HG02571 (cell line): ENCODE results near the gene KLRK1.
"Not testable (repeated sequence)": the region's sequence is repeated elsewhere in the genome, so short reads cannot be mapped to it uniquely, and the experiment has no call there.

Experiments
- ATAC-seq: cut with Tn5 transposase; IDR thresholded peaks from one replicate; pipeline ENCODE4 v1.9.1; 2021; ENCODE audit warnings: mild to moderate bottlenecking, moderate library complexity; ENCODE audit not compliant: unreplicated experiment

Gene KLRK1

GRCh38 chr12:10389904-10390303, at the start of gene KLRK1:
TSS of gene KLRK1 (minus strand) at chr12:10390041. CDS start at chr12:10388810, 1,231 bp downstream.
- ATAC-seq = no peak

DNA sequence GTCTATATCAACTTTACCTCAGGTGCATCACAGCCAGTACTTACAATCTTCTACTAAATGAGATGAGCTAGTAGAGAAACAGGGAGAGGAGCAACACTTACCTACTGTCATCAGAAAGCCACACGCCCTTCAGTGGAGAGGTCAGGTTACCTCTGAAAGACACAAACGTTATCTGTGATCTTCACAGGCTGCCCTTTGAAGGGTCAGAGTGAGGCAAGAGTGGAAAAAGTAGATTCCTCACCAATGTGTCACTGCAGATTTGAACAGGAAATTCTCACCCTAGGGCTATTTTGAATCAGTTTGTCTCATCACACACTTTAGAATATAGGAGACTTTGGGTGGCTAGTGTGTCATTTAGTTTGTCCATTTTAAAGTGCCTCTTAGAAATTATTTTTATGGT, 47.8 kb upstream of the KLRK1 start:
- not testable (repeated sequence) for ATAC-seq

GRCh38 chr12:10435816-10436215, 46.0 kb upstream of the KLRK1 start, which contains the start of gene KLRC2:
TSS of gene KLRC2 (minus strand) at chr12:10436010. CDS start at chr12:10435986, 24 bp downstream.
- not testable (repeated sequence) for ATAC-seq

DNA sequence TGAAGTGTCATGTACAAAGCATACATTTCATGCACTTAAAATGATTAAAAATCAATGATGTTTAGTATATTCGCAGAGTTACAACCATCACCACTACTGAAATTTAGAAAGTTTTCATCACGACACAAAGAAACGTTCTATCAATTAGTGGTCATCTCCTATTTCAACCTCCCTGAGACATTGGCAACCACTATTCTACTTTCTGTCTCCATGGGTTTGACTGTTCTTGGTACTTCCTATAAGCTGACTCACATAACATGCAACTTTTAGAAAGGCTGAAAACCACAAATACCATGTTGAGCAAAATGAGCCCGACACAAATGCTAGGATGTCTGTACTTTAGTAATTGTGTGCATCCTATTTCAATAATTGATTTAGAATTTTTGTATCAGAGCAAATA, 40.8 kb upstream of the KLRK1 start:
- not testable (repeated sequence) for ATAC-seq

- ATAC-seq = not testable (repeated sequence)
Observed at GRCh38 chr12:10425938-10426337, 36.1 kb upstream of the KLRK1 start.

- ATAC-seq = not testable (repeated sequence)
Observed at GRCh38 chr12:10424260-10424899, 34.5 kb upstream of the KLRK1 start.

- ATAC-seq = not testable (repeated sequence)
Observed at GRCh38 chr12:10422159-10422558, 32.3 kb upstream of the KLRK1 start.

- ATAC-seq = not testable (repeated sequence)
Observed at GRCh38 chr12:10420334-10420733, 30.5 kb upstream of the KLRK1 start, which contains the start of gene KLRC3. TSS of gene KLRC3 (minus strand) at chr12:10420595. CDS start at chr12:10420550, 45 bp downstream.

DNA sequence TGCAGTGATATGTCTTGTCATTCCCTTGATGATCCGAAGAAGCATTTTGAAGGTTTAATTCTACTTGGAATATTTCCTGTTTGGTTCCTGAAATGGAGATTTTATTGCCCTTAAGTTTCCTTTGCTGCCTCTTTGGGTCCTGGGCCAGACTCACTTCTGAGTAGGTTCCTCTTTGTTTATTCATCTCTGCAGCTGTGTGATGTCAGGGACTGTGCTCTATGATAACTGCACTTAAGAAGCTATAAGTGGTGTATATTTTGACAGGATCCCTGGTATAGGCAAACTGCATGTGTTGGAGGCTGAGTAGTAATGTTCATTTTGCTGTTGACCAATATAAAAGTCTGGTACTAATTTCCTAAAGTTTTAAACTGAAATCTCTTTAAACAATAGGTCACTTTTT, 19.6 kb upstream of the KLRK1 start, which contains the start of gene KLRC4:
Gene KLRC4 (minus strand): TSS at position 366 of the 400 bp plus-strand sequence. CDS start 182 bp downstream, at position 184.
- ATAC-seq = no peak

- ATAC-seq = no peak
Observed at GRCh38 chr12:10408842-10409241, 19.0 kb upstream of the KLRK1 start.

DNA sequence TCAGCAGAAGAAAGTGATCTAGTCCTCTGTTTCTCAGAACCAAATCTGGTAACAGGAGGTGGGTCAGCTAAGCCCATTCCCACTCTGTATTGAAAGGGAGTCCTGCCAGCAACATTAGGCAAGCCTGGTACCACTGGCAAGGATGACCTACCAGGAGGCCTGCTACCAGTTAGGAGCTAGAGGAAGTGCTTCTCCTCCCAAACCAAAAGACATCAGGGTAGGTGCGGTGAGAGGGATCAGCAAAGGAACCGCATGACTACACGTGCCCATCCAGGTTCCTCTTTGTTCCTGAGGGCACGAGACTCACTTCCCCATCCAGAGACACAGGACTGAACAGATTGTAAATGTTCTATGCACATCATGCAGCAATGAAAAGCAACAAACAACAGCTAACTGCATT, 16.9 kb upstream of the KLRK1 start:
- no peak for ATAC-seq

DNA sequence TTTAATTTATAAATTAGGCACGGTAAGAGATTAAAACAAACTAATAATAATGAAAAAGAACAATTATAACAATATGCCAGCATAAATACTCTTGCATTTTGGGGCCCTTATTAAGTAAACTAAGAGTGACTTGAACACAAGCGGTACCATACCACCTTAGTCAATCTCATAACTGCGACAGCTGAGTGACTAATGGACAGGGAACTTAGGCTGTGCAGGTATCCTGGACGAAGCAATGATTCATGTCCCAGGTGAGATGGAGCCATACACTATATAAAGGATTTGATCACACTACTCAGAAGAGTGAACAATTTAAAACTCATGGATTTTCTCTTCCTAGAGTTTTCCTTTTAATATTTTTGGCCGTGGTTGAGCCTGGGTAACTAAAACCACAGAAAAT, 15.5 kb upstream of the KLRK1 start:
- ATAC-seq = no peak

DNA sequence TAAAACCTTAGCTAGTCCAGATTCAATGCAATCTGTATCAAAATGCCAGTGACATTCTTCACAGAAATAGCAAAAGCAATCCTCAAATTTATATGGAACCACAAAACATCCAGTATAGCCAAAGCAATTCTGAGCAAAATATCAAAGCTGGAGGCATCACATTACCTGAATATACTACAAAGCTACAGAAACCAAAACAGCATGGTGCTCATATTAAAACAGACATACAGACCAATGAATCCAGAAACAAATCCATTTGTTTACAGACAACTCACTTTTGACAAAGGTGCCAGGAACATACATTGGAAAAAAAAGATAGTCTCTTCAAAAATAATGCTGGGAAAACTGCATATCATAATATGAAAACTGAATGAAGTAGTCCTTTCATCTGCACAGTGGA, 15.0 kb upstream of the KLRK1 start:
- ATAC-seq = no peak

GRCh38 chr12:10400829-10401228, 11.0 kb upstream of the KLRK1 start:
- no peak for ATAC-seq

DNA sequence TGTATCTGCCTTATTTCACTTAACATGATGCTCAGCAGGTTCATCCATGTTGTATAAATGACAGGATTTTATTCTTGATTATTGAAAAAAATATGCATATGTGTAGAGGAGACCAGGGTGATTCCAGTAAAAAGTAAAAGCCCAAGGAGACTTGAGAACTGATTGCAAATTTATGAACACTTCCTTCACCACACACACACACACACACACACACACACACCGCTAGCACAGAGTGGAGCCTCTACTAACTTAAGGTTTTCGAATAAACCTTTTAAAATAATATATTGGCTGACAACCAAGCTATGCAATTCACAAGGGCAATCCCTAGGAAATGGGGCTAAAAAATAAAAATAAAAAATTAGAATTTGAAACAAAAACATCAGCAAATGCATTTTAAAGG, 8.3 kb upstream of the KLRK1 start:
- ATAC-seq = no peak

DNA sequence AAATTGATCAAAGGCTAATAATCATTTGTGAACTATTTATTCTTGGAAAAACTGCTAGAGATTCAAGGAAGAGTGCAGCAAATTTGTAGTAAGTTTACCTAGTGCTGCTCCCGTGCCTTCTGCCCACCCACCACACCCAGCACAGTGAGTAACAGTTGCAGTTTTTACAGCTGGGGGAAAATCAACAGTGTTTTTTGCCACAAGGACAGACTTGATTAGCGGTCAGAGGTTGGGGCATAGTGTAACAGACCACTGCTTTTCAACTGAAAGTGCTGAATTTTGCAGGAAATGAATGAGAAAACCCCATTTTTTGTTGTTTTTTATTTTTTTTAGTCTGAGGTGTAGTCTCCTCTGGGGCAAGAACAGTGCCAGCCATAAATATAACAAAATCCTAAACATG, 7.5 kb upstream of the KLRK1 start:
- no peak for ATAC-seq

GRCh38 chr12:10396176-10396575, 6.3 kb upstream of the KLRK1 start:
- ATAC-seq = not testable (repeated sequence)

DNA sequence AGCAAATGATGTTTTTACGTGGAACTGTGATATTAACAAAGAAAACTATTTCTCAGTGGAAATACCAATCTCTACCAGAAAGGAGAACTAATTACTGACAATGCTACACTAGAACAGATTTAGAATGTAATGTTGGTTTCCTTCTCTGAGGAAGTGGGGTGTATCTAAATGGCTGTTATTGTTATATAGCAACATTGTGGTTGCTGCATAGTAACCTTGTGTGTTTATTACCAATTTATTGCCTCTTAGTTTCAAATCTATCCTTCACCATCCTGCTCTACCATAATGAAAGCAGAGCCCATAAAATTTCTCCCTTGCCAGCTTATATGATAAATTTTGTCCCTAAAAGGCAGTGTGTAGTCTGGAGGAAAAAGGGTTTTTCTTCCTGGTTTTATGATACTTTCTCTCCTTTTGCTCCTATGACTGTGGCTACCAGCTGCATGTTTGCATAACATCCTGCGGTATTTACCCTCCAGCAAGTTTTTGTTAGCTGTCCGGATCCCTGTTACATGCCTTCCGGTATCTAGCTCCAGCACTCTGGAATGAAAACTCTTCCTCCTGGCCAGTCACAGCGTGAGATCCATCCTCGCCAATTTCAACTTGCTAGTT, 5.7 kb upstream of the KLRK1 start:
- ATAC-seq = peak; percentile 70

DNA sequence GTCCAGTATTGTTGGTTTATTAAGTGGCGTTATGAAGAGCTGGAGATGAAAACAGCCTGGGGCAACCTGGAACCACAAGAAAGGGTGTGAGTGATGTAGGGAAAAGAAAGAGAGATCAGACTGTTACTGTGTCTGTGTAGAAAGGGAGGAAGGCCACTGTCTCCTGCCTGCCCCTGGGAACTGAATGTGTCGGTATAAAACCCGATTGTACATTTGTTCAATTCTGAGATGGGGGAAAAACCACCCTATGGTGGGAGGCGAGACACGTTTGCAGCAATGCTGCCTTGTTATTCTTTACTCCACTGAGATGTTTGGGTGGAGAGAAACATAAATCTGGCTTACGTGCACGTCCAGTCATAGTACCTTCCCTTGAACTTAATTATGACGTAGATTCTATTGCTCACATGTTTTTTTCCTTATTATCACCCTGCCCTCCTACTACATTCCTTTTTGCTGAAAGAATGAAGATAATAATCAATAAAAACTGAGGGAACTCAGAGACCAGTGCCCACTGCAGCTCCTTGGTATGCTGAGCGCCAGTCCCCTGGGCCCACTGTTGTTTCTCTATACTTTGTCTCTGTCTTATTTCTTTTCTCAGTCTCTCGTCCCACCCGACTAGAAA, 4.8 kb upstream of the KLRK1 start:
- not testable (repeated sequence) for ATAC-seq

- no peak for ATAC-seq
Observed at GRCh38 chr12:10393291-10393690, 3.5 kb upstream of the KLRK1 start.

DNA sequence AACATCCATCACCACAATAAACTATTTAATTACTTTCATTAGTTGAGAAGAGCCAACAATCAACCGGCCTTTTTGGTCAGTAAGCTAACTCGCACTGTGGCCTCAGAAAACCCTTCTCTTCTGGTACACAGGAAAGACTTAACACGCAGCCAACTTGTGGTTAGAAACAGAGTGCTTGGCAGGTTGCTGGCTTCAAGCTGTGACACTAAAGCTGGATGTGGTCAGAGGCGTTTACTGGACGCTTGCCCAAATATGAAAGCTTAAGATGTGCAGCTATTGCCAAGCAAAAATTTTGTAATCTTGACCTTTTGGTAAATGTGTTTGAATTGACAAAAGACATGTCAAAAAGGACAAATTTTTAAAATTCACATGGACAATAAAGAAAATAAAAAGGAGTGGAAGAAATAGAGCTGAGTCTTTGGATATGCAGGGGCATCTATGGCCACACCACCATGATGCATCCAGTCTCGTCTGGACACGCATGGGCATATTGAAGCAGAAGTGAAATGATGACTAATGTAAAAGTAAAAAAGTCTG, 2.6 kb upstream of the KLRK1 start:
- peak; percentile 63 for ATAC-seq

GRCh38 chr12:10390991-10391390, 1.1 kb upstream of the KLRK1 start:
- not testable (repeated sequence) for ATAC-seq
